Suprapubic skin (tissue), 4 donors: ENCODE results near the gene C22orf31. TPM values are rescaled to one million over a fixed set of nuclear protein-coding genes. Genes with fewer than 3 reads are reported as not detected.

Experiments
- DNase-seq, 2 donors: peaks; one replicate each; pipeline ENCODE4 v3.0.0-alpha.2; 2019; ENCODE audit warnings: low spot score in 2 of 2
- H3K27ac ChIP-seq: fragments of 200-600 bp; sonication (generic); one replicate; pipeline ENCODE4 v1.5.1; 2019
- H3K27me3 ChIP-seq: fragments of 200-600 bp; sonication (generic); one replicate; pipeline ENCODE4 v1.5.1; 2019
- H3K36me3 ChIP-seq: fragments of 200-600 bp; sonication (generic); one replicate; pipeline ENCODE4 v1.5.1; 2019
- H3K4me1 ChIP-seq: fragments of 200-600 bp; sonication (generic); one replicate; pipeline ENCODE4 v1.5.1; 2019
- H3K4me3 ChIP-seq: fragments of 200-600 bp; sonication (generic); one replicate; pipeline ENCODE4 v1.5.1; 2019; ENCODE audit warnings: mild to moderate bottlenecking
- H3K9me3 ChIP-seq: fragments of 200-600 bp; sonication (generic); one replicate; pipeline ENCODE4 v1.5.1; 2019
- CTCF ChIP-seq, 2 donors: fragments of 200-600 bp in 1 of 2; fragments of 450-650 bp in 1 of 2; sonication (generic) in 1 of 2; IDR thresholded peaks; one replicate each; pipeline ENCODE4 v1.5.1; 2016 to 2019; ENCODE audit warnings: antibody characterized with exemption in 2 of 2, mild to moderate bottlenecking in 1 of 2, moderate library complexity in 1 of 2
- EP300 ChIP-seq: sonication (generic); formaldehyde crosslinking; IDR thresholded peaks from one replicate; pipeline ENCODE4 v1.6.1; 2017; ENCODE audit warnings: antibody characterized with exemption
- POLR2A ChIP-seq, 2 donors: fragments of 450-650 bp; IDR thresholded peaks; one replicate each; pipeline ENCODE4 v1.6.1; 2017; ENCODE audit warnings: antibody characterized with exemption in 2 of 2, mild to moderate bottlenecking in 2 of 2, moderate library complexity in 2 of 2
- POLR2AphosphoS5 ChIP-seq, 3 donors: sonication (generic); formaldehyde crosslinking; IDR thresholded peaks; one replicate each; pipeline ENCODE4 v1.6.1; 2017; ENCODE audit warnings: antibody characterized with exemption in 3 of 3
- WGBS: methylation state at CpG from one replicate; pipeline ENCODE4 v1.1.5; 2018; 5-methylcytosine and 5-hydroxymethylcytosine counted together
- total RNA-seq, 4 donors: library from RNA; depleted of rRNA; stranded (reverse); fragments of >200 nt; gene quantifications; one replicate each; pipeline ENCODE4 v1.1.0, GENCODE V29; 2016

Gene C22orf31
- total RNA-seq, 4 donors from 2014 or later, result not detected

DNA sequence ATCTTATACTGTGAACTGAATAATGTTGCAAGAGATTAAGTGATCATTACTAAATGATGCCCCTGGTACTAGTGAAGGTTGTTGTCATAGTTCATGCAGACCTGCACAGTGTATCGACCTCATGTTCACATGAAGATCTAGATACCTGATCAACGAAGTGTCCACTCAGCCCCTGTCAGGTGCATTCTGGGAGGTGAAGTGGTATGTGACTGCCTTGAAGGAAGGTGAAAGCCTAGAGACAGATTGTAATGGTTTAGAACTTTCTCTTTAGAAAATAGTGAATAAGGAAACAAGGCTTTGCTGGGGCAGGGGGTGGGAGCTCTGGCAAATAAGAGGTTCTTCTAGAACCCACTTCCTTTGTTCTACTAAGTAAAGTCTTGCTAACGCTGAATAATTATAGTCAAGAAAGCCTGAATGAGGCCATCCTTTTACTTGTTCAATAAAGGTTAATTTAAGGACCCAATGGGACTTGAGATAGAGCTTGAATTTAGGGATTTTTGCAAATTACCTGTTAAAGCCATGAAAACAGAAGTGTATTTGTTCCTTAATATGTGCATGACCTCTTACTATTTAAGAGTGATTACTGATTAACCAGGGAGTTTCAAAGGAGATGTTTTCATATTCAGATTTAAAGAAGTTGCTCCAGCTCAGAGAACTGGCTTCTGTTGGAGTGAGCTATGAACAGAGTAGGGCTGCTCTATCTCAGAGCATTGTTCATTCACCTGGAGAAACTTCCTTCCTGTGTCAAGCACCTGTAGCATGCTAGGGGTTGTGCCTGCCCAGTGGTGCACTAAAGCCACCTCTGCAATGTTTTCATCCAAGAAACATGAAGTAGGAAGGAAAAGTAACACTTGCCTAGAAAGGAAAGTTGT, 45.3 kb downstream of the C22orf31 start:
- no peak for TF ChIP-seq POLR2AphosphoS5 (IDR thresholded peaks at IDR 0.05)
- no peak for TF ChIP-seq EP300
- no peak for TF ChIP-seq POLR2A (IDR thresholded peaks at IDR 0.05)
- no peak for TF ChIP-seq CTCF (IDR thresholded peaks at IDR 0.05)
- Histone ChIP-seq H3K27ac (no peak overlapping the region), H3K4me1 (peaks cover 2% of the 10 kb centered on the region), H3K9me3 (no peaks in the 10 kb centered on the region), H3K36me3 (no peaks in the 10 kb centered on the region), H3K27me3 (no peaks in the 10 kb centered on the region), H3K4me3 (no peak overlapping the region)
- no peak for DNase-seq
- 98% methylated on average over 3 of the region's 3 CpGs for WGBS

DNA sequence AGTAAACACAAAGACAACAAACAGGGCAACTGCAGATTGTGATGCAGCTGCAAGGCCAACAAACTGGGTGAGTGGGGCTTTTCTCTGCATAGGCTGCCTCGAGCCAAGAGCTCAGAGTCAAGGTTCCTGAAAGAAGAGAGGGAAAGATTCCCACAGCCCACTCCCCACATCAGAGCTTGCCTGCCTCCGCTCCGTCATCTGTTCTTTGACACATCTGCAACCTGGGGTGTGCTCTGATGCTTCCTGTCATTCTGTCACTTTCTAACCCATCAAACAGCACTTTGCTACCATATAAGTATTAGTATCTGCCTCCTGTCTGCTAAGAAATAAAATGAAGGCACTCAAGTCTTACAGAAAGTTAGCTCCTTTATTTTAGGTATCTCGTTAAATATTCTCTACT, 46.9 kb downstream of the C22orf31 start:
- H3K4me1 ChIP-seq, result peaks cover 6% of the 10 kb centered on the region
- H3K27ac ChIP-seq, result no peak overlapping the region
- no peak overlapping the region for H3K4me3 ChIP-seq
- no peaks in the 10 kb centered on the region for H3K9me3 ChIP-seq
- H3K27me3 ChIP-seq, result no peaks in the 10 kb centered on the region
- no peak for TF ChIP-seq CTCF (IDR thresholded peaks at IDR 0.05)
- no peak for TF ChIP-seq POLR2A (IDR thresholded peaks at IDR 0.05)
- TF ChIP-seq POLR2AphosphoS5 (IDR thresholded peaks at IDR 0.05), result no peak
- no peak for TF ChIP-seq EP300
- 95% methylated on average over 4 of the region's 4 CpGs for WGBS
- no peak for DNase-seq
- no peaks in the 10 kb centered on the region for H3K36me3 ChIP-seq

DNA sequence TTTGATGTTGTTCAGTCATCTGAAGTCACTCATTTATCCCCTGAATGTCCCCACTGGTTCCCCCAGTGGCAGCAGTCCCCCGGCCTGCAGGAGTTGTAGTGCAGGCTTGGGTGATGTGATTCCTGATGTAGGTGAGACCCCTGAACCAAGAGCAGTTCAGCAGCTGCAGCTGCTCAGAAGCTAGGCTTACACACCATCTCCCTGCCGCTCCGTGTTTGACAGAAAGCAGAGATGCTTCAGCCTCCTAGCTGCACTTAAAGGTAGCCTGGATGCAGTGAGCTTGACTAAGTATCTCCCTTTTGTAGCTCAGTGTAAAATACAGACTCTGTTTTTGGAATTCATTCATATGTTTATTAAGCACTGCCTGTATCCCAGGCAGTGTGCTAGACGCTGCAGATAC, 47.3 kb downstream of the C22orf31 start:
- Histone ChIP-seq H3K27me3 (no peaks in the 10 kb centered on the region), H3K9me3 (no peaks in the 10 kb centered on the region), H3K36me3 (no peaks in the 10 kb centered on the region), H3K27ac (no peak overlapping the region), H3K4me3 (no peak overlapping the region), H3K4me1 (peaks cover 6% of the 10 kb centered on the region)
- DNase-seq, result no peak
- TF ChIP-seq EP300 (no peak), POLR2AphosphoS5 (IDR thresholded peaks at IDR 0.05) (no peak), CTCF (IDR thresholded peaks at IDR 0.05) (no peak), POLR2A (IDR thresholded peaks at IDR 0.05) (no peak)
- WGBS, result 83% methylated on average over 3 of the region's 4 CpGs

GRCh38 chr22:29012952-29013351, 48.7 kb downstream of the C22orf31 start:
- WGBS, result 87% methylated on average over 4 of the region's 4 CpGs
- DNase-seq, result no peak
- no peaks in the 10 kb centered on the region for H3K36me3 ChIP-seq
- no peak overlapping the region for H3K4me3 ChIP-seq
- H3K27me3 ChIP-seq, result no peaks in the 10 kb centered on the region
- no peaks in the 10 kb centered on the region for H3K9me3 ChIP-seq
- no peak for TF ChIP-seq EP300
- no peak for TF ChIP-seq CTCF (IDR thresholded peaks at IDR 0.05)
- TF ChIP-seq POLR2AphosphoS5 (IDR thresholded peaks at IDR 0.05), result no peak
- no peak for TF ChIP-seq POLR2A (IDR thresholded peaks at IDR 0.05)
- no peak overlapping the region for H3K27ac ChIP-seq
- peaks cover 6% of the 10 kb centered on the region for H3K4me1 ChIP-seq

- no peak overlapping the region for H3K27ac ChIP-seq
- H3K36me3 ChIP-seq, result no peaks in the 10 kb centered on the region
- no peaks in the 10 kb centered on the region for H3K27me3 ChIP-seq
- 85% methylated on average over 4 of the region's 4 CpGs for WGBS
- H3K4me3 ChIP-seq, result no peak overlapping the region
- peaks cover 6% of the 10 kb centered on the region for H3K4me1 ChIP-seq
- no peaks in the 10 kb centered on the region for H3K9me3 ChIP-seq
- DNase-seq, result no peak
- TF ChIP-seq POLR2AphosphoS5 (IDR thresholded peaks at IDR 0.05) (no peak), CTCF (IDR thresholded peaks at IDR 0.05) (no peak), EP300 (no peak), POLR2A (IDR thresholded peaks at IDR 0.05) (no peak)
Measured at GRCh38 chr22:29012101-29012433, 49.6 kb downstream of the C22orf31 start.
